EH (cell line): Measurements from ENCODE around the gene OPA3.
A peak's percentile ranks its signal among the peaks of the same experiment; 100 is the strongest.

Experiments
- DNase-seq: peaks from one replicate; pipeline ENCODE4 v3.0.0-alpha.2; 2015; ENCODE audit warnings: low read depth

The OPA3 gene

GRCh38 chr19:45598267-45599001 is 13.8 kb upstream of the OPA3 start:
- DNase-seq: peak; percentile 46

GRCh38 chr19:45597425-45598111 is 13.0 kb upstream of the OPA3 start:
- no peak for DNase-seq

DNA sequence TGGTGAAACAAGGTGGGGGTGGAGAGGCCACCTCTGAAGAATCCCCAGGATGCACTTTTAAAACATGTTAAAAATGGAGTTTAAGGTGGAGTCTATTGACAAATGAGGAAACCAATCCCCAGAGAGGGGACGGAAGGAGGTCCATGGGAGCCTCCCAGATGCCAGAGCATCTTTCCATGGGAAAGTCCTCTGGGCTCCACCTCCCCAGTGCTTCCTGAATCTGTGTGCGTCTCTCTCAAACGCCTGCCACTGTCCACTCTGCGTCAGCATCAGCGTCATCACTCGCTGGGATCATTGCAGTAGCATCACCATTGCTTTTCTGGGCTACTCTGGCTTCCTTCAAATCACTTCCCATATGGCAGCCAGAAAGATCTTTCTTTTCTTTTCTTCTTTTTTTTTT is 11.2 kb upstream of the OPA3 start:
- no peak for DNase-seq

DNA sequence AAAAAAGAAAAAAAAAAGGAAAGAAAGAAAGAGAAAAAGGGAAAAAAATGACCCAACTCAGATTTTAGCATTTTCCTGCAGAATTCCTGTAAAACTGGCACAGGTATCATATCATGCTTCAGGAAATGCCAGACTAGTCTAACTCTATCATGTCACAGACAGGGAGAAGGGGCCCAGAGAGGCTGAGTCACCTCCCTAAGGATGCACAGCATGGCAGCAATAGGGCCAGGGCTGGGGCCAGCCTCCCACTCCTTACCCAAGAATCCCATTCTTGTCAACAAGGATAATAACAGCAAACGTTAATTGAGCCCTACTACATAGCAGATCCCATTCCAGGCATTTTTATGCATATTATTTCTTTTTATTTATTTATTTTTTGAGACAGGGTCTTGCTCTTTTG is 8.9 kb upstream of the OPA3 start:
- DNase-seq: no peak

DNA sequence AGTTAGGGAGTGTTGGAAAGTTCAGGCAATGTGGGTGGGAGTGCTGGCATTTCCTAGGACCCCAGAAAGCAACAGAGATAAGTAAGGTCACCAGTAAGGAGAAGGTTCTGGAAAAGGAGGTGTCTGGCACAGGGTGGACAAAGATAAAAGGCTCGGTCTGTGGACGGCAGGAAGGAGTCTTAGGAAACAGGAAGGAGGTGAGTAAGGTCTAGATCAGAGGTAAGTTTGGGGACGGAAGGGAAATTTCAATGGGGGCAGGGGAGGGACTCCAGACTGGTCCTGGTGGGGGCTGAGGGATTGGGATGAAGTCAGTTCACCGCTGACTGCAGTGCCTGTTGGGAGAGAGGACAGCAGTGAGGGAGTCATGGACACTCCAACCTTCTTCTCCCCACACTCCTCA is 7.8 kb upstream of the OPA3 start:
- no peak for DNase-seq

- no peak for DNase-seq
Observed at GRCh38 chr19:45591638-45592005, 7.0 kb upstream of the OPA3 start.

- peak; percentile 62 for DNase-seq
Observed at GRCh38 chr19:45591004-45591637, 6.5 kb upstream of the OPA3 start.

GRCh38 chr19:45590300-45591003 is 5.8 kb upstream of the OPA3 start:
- no peak for DNase-seq

- no peak for DNase-seq
Observed at GRCh38 chr19:45589768-45590167, 5.2 kb upstream of the OPA3 start.

DNA sequence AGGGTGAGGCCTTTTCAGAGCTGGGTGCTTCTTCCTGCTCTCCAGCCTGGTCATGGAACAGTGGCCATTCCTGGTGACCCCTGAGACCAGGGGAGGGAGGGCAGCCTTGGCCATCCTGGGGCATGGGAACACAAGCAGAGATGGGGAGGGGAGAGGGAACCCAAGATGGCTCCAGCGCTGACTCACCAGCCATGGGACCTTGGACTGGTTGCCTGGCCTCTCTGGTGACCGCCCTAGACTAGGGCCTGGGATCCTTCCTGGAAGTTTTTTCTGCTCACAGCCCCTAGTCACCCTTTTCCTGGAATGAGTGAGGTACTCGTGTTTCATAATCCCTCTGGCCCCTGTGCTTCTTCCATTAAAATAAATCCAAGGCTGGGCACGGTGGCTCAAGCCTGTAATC is 3.3 kb upstream of the OPA3 start:
- DNase-seq: no peak

DNA sequence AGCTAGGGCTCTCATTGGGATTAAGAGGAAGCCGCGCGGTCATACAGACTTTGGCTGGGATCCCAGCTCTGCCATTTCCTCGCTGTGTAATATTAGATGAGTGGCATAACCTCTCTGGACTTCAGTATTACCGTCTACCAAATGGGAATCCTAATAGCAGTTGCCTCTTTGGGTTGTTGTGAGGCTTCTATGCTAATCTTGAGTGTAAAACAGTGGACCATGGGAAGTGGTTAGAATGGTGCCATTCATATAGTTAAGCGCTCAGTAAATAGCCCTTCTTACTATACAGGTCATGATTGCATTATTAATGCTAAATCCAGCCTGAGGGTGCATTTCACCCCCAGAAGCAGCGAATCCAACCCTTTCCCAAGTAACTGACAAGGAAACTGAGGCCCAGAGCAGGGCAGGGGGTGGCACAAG is 566 bp upstream of the OPA3 start:
- no peak for DNase-seq

- no peak for DNase-seq
Observed at GRCh38 chr19:45581576-45581975, 3.0 kb downstream of the OPA3 start.

DNA sequence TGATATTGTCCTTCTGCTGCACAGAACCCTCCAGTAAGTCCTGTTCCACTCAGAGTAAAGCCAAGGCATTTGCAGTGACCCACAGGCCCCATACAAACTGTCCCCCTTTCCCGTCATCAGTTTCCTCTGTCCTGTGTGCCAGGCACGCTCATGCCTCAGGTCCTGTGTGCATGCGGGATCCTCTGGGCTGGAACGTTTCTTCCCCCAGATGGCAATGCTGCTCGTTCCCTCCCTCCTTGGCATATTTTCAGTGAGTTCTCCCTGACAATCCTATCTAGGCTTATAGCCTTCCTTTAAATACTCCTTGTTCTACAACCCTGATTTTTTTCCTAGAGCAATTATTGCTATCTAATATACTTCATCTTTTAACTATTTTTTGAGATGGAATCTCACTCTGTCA is 5.7 kb downstream of the OPA3 start:
- no peak for DNase-seq

DNA sequence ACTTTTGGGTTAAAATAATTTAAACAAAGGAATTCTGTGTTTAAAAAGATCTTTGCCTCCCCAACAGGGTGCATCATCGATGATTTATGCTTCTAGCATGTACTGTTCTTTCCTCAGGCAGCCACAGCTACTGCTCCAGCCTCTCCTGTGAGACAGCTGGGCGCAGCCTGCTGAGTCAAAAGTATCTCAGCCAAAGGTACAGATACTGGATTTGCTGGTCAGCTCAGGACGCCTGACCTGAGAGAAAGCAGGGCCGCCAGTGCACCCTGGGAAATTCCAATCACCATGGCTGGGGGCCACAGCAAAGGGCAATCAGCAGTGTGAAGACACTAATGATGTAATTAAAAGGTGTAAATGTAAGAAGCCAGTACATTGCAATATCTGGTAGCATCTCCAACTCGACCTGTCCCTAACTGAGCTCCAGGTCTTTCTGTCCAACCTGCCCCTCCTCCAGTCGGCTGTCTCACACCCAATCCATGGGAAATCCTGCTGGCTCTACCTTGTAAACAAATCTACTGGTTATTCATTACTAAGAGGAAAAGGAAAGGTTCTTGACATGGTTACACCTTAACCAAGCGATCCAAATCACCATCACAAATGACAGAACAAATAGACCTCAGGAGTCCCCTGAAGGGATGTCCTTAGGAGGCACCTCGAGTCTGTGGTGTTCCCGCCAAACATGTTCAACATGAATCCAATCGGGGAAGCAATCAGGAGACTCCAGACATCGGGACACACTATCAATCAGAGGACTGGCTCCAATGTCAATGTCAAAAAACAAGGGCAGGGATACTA is 7.3 kb downstream of the OPA3 start:
- DNase-seq: peak; percentile 94

DNA sequence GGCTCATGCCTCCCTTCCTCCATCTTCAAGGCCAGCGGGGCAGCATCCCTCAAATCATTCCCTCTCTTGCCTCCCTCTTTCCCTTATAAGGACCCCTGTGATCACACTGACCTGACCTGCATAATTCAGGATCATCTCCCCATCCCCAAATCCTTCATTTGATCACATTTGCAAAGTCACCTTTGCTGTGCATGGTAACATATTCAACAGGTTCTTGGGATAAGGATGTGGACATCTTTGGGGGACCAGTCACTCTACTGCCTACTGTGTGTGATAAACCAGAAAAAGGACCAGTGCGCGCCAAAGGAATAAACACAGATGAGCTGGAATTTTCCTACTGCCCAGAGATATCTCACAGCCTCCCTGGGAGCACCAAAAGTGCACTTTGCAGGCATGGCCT is 7.9 kb downstream of the OPA3 start:
- no peak for DNase-seq

DNA sequence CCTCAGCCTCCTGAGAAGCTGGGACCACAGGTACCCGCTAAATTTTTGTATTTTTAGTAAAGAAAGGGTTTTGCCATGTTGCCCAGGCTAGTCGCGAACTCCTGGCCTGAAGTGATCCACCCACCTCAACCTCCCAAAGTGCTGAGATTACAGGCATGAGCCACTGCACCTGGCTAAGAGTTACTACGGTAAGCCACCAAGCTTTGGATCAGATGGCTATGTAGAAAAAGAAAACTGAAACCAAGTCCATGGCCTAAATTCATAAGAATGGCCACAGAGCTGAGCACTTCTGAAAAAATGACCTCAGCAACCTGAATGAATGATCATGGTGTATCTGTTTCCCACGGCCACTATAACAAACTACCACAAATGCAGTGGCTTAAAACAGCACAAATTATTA is 9.4 kb downstream of the OPA3 start:
- no peak for DNase-seq

GRCh38 chr19:45574526-45574925 is 10.1 kb downstream of the OPA3 start:
- DNase-seq: no peak

GRCh38 chr19:45571457-45572220 is 13.0 kb downstream of the OPA3 start:
- DNase-seq: no peak

DNA sequence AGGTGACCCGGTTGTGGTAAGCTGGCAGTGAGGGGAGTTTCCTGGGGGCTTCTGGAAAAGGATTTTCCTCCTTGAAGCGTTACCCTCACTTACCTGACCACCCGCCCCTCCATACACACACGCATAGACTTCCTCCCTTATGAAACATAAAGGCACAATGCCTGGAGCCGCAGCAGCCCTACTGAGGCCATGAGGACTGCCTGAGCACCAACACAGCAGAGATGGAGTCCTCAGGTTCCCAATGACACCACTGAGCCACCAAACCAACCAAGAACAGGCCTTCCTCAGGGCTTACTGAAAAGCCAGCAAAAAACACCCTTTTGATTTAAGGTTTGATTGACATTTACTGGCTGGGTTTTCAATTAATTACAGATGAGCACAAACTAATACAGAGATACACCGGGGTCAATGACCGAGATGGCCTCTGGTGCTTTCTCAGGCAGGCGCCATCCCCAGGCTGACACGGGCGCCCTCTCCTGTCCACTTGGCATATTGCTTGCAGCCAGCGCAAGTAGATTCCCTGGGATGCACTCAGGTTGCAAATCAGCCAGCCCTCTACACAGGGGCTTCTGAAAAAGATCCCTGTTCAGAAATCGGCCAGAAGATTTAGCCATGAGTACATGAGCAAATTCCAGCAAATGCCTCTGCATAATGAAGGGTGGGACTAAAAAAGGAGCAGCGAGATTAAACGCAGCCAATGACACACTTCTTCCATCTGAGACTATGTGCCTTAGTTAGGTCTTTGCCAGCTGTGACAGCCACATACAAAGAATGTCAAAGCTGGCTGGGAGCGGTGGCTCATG is 14.8 kb downstream of the OPA3 start:
- DNase-seq: peak; percentile 58

DNA sequence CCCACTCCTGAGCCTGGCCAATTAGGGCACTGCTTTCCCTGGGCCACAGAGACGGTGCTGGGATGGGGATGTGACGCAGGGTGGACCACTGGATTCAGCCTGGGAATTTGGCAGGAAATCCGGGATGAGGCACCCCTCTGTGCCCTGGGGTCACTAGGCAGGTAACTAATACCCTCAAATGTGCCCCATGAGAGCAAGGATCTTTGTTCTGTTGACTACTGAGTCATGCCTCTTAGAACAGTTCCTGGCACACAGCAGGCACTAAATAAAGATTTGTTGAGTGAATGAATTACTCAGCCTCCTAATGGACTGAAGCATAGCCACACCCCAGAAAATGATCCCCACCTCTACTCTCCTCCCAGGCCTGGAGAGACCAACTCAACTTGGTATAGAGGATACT is 15.9 kb downstream of the OPA3 start:
- DNase-seq: peak; percentile 67
